ENCODE measurements around the gene TMEM131L. TPM values are rescaled to one million over a fixed set of nuclear protein-coding genes. Genes with fewer than 3 reads are reported as not detected.

TMEM131L gene
- total RNA-seq, 1 experiment from 2014 or later, result 19.7 TPM

GRCh38 chr4:153538487-153539357 lies 72.6 kb downstream of the TMEM131L start:
- ATAC-seq (no peak), DNase-seq (ENCODE audit: low read depth, low spot score) (no peak)
- CTCF ChIA-PET, result no interaction called here
- H3K4me3 ChIP-seq (replicated peaks in 1 of 2; ENCODE audit: low read depth in 1 of 2, low read length in 2 of 2), result no peak overlapping the region
- H3K9me2 ChIP-seq (ENCODE audit: insufficient read depth), result no peaks in the 10 kb centered on the region
- BruUV-seq (replicated peaks), result no TSS peak
- H3K9me3 ChIP-seq (ENCODE audit: control insufficient read depth in 1 of 2, insufficient read depth in 1 of 2, low read depth in 1 of 2, low read length in 2 of 2), result no peaks in the 10 kb centered on the region
- TF ChIP-seq ZBTB33 (IDR thresholded peaks at IDR 0.05; ENCODE audit: extremely low read depth, insufficient replicate concordance, low read length) (no peak), POLR2AphosphoS5 (IDR thresholded peaks at IDR 0.05; ENCODE audit: low read depth, low read length) (no peak), FOSL1 (IDR thresholded peaks at IDR 0.05; ENCODE audit: low read depth) (no peak), RAD21 (IDR thresholded peaks at IDR 0.05; ENCODE audit: low read depth) (no peak), EGR1 (IDR thresholded peaks at IDR 0.05; ENCODE audit: low read depth) (no peak)
- H3K4me1 ChIP-seq (ENCODE audit: control insufficient read depth in 1 of 2, insufficient read depth in 2 of 2, low read length in 2 of 2), result no peaks in the 10 kb centered on the region
- no peaks in the 10 kb centered on the region for H3K79me2 ChIP-seq (ENCODE audit: insufficient read depth, low read length)
- no peaks in the 10 kb centered on the region for H3K27me3 ChIP-seq (ENCODE audit: insufficient read depth, low read length)
- no peak overlapping the region for H3K9ac ChIP-seq (ENCODE audit: low read length)
- H2AFZ ChIP-seq (ENCODE audit: low read depth, low read length, poor library complexity, severe bottlenecking), result no peak overlapping the region
- H3K4me2 ChIP-seq (ENCODE audit: low read length), result no peak overlapping the region
- H3K36me3 ChIP-seq (ENCODE audit: control insufficient read depth in 1 of 2, insufficient read depth in 2 of 2, low read length in 2 of 2), result no peaks in the 10 kb centered on the region
- H4K20me1 ChIP-seq (ENCODE audit: insufficient read depth), result no peaks in the 10 kb centered on the region
- RAD21 ChIA-PET (ENCODE audit: low non-redundant PET in 1 of 2, low total read pairs in 2 of 2, uncharacterized antibody in 2 of 2, unreplicated experiment in 2 of 2), result no interaction called here
- H3K27ac ChIP-seq (ENCODE audit: low read depth, low read length), result no peak overlapping the region
- intact Hi-C loops (cut with micrococcal nuclease), result no loop called here
- POLR2A ChIA-PET, result no interaction called here

GRCh38 chr4:153539422-153539821 lies 73.3 kb downstream of the TMEM131L start:
- no peaks in the 10 kb centered on the region for H3K79me2 ChIP-seq (ENCODE audit: insufficient read depth, low read length)
- H3K27me3 ChIP-seq (ENCODE audit: insufficient read depth, low read length), result no peaks in the 10 kb centered on the region
- TF ChIP-seq EGR1 (IDR thresholded peaks at IDR 0.05; ENCODE audit: low read depth), result no peak
- no peak for TF ChIP-seq JUND (IDR thresholded peaks at IDR 0.05)
- intact Hi-C loops (cut with micrococcal nuclease), result no loop called here
- no peak for ATAC-seq
- H3K4me2 ChIP-seq (ENCODE audit: low read length), result no peak overlapping the region
- DNase-seq (ENCODE audit: low read depth, low spot score), result no peak
- ChIA-PET CTCF (no interaction called here), POLR2A (no interaction called here), RAD21 (ENCODE audit: low non-redundant PET in 1 of 2, low total read pairs in 2 of 2, uncharacterized antibody in 2 of 2, unreplicated experiment in 2 of 2) (no interaction called here)
- BruUV-seq (replicated peaks), result no TSS peak
- no peaks in the 10 kb centered on the region for H4K20me1 ChIP-seq (ENCODE audit: insufficient read depth)
- H3K27ac ChIP-seq (ENCODE audit: low read depth, low read length), result no peak overlapping the region
- H3K4me3 ChIP-seq (replicated peaks in 1 of 2; ENCODE audit: low read depth in 1 of 2, low read length in 2 of 2), result no peak overlapping the region
- no peaks in the 10 kb centered on the region for H3K9me3 ChIP-seq (ENCODE audit: control insufficient read depth in 1 of 2, insufficient read depth in 1 of 2, low read depth in 1 of 2, low read length in 2 of 2)
- H3K36me3 ChIP-seq (ENCODE audit: control insufficient read depth in 1 of 2, insufficient read depth in 2 of 2, low read length in 2 of 2), result no peaks in the 10 kb centered on the region
- H3K4me1 ChIP-seq (ENCODE audit: control insufficient read depth in 1 of 2, insufficient read depth in 2 of 2, low read length in 2 of 2), result no peaks in the 10 kb centered on the region
- no peaks in the 10 kb centered on the region for H3K9me2 ChIP-seq (ENCODE audit: insufficient read depth)
- H3K9ac ChIP-seq (ENCODE audit: low read length), result no peak overlapping the region
- no peak overlapping the region for H2AFZ ChIP-seq (ENCODE audit: low read depth, low read length, poor library complexity, severe bottlenecking)
